Endothelial cell of umbilical vein (primary cell): ENCODE measurements around the gene ARHGEF10L.

Experiments
- CTCF ChIP-seq, 2 donors: IDR thresholded peaks; 1 replicate in 1 of 2; 2 replicates in 1 of 2; pipeline ENCODE4 v1.5.1; 2011; ENCODE audit warnings: low read length in 2 of 2, mild to moderate bottlenecking in 2 of 2, moderate library complexity in 2 of 2, control low read depth in 1 of 2, inconsistent platforms in 1 of 2, low read depth in 1 of 2; ENCODE audit not compliant: insufficient read depth in 1 of 2; ENCODE audit errors: extremely low read depth in 1 of 2
- EZH2 ChIP-seq: IDR thresholded peaks from 2 replicates; pipeline ENCODE4 v1.6.1; 2012; ENCODE audit warnings: borderline replicate concordance, low read depth, mild to moderate bottlenecking, moderate library complexity, low read length, inconsistent platforms; ENCODE audit not compliant: severe bottlenecking
- MAX ChIP-seq: IDR thresholded peaks from 2 replicates; pipeline ENCODE4 v1.6.1; 2011; ENCODE audit not compliant: insufficient read depth, insufficient read length
- POLR2A ChIP-seq: IDR thresholded peaks from 2 replicates; pipeline ENCODE4 v1.6.1; 2012; ENCODE audit warnings: low read depth, mild to moderate bottlenecking, control low read depth, low read length

- TF ChIP-seq POLR2A: no peak
- no peak for TF ChIP-seq CTCF (IDR thresholded peaks at IDR 0.05; ENCODE audit: extremely low read depth in 1 of 2, insufficient read depth in 1 of 2, low read depth in 1 of 2, low read length in 2 of 2)
- no peak for TF ChIP-seq EZH2
- TF ChIP-seq MAX: no peak
These were observed 193.0 kb downstream of the ARHGEF10L start for GRCh38 chr1:17732475-17732874.
